Smooth muscle cell (in vitro differentiated cells): ENCODE measurements around the gene MRRF. TPM values are rescaled to one million over a fixed set of nuclear protein-coding genes. Genes with fewer than 3 reads are reported as not detected.

Experiments
- DNase-seq: peaks from one replicate; lab custom pipeline; 2025; ENCODE audit not compliant: unreplicated experiment; lab: John Stamatoyannopoulos, UW
- H2AFZ ChIP-seq: fragments of 200-600 bp; sonication (generic); 2 replicates; pipeline ENCODE4 v1.6.0; 2016; ENCODE audit warnings: antibody characterized with exemption, low read depth, mild to moderate bottlenecking
- H3F3A ChIP-seq: fragments of 200-600 bp; sonication (generic); 2 replicates; pipeline ENCODE4 v1.6.0; 2017; ENCODE audit warnings: antibody characterized with exemption, low read depth
- H3K27ac ChIP-seq: fragments of 200-600 bp; sonication (generic); 2 replicates; pipeline ENCODE4 v1.5.1; 2016; ENCODE audit warnings: low read depth, mild to moderate bottlenecking
- H3K27me3 ChIP-seq: fragments of 200-600 bp; sonication (generic); 2 replicates; pipeline ENCODE4 v1.6.1; 2016; ENCODE audit warnings: low read depth, mild to moderate bottlenecking
- H3K36me3 ChIP-seq: fragments of 200-600 bp; sonication (generic); 2 replicates; pipeline ENCODE4 v1.5.1; 2016; ENCODE audit warnings: low read depth
- H3K4me1 ChIP-seq: fragments of 200-600 bp; sonication (generic); 2 replicates; pipeline ENCODE4 v1.5.1; 2016; ENCODE audit warnings: low read depth
- H3K4me2 ChIP-seq: fragments of 200-600 bp; sonication (generic); 2 replicates; pipeline ENCODE4 v1.6.0; 2016; ENCODE audit warnings: mild to moderate bottlenecking
- H3K4me3 ChIP-seq: fragments of 200-600 bp; sonication (generic); 2 replicates; pipeline ENCODE4 v1.5.1; 2016; ENCODE audit warnings: mild to moderate bottlenecking
- H3K79me2 ChIP-seq: fragments of 200-600 bp; sonication (generic); 2 replicates; pipeline ENCODE4 v1.6.0; 2016; ENCODE audit warnings: low read depth, mild to moderate bottlenecking
- H3K9ac ChIP-seq: fragments of 200-600 bp; sonication (generic); 2 replicates; pipeline ENCODE4 v1.6.0; 2016; ENCODE audit warnings: low read depth
- H3K9me3 ChIP-seq: fragments of 200-600 bp; sonication (generic); replicated peaks from 2 replicates; pipeline ENCODE4 v1.5.1; 2016; ENCODE audit warnings: low read depth
- H4K20me1 ChIP-seq: fragments of 200-600 bp; sonication (generic); 2 replicates; pipeline ENCODE4 v1.6.0; 2016; ENCODE audit warnings: low read depth
- WGBS: methylation state at CpG from one replicate; pipeline ENCODE4 v1.1.7; 2016; ENCODE audit warnings: low lambda C conversion rate; 5-methylcytosine and 5-hydroxymethylcytosine counted together
- polyA plus RNA-seq: library from polyadenylated mRNA; unstranded; fragments of >200 nt; fragmentation: Nextera tagmentation; extraction: Ambion mirVana; gene quantifications from 2 replicates; pipeline ENCODE4 v1.2.1, GENCODE V29; 2016
- total RNA-seq: library from RNA; depleted of rRNA; stranded (reverse); fragments of >200 nt; gene quantifications from 2 replicates; pipeline ENCODE4 v1.2.3, GENCODE V29; 2014
- TF ChIP-seq, protein P1 (sequence below): fragments of 200-600 bp; sonication (generic); IDR thresholded peaks from 2 replicates; pipeline ENCODE4 v1.5.1; 2017; ENCODE audit warnings: borderline replicate concordance, mild to moderate bottlenecking, antibody characterized with exemption; ENCODE audit not compliant: insufficient read depth, poor library complexity, severe bottlenecking

Gene MRRF
- total and polyA plus RNA-seq, 2 experiments from 2014 or later, result 8.4 to 28.1 TPM

DNA sequence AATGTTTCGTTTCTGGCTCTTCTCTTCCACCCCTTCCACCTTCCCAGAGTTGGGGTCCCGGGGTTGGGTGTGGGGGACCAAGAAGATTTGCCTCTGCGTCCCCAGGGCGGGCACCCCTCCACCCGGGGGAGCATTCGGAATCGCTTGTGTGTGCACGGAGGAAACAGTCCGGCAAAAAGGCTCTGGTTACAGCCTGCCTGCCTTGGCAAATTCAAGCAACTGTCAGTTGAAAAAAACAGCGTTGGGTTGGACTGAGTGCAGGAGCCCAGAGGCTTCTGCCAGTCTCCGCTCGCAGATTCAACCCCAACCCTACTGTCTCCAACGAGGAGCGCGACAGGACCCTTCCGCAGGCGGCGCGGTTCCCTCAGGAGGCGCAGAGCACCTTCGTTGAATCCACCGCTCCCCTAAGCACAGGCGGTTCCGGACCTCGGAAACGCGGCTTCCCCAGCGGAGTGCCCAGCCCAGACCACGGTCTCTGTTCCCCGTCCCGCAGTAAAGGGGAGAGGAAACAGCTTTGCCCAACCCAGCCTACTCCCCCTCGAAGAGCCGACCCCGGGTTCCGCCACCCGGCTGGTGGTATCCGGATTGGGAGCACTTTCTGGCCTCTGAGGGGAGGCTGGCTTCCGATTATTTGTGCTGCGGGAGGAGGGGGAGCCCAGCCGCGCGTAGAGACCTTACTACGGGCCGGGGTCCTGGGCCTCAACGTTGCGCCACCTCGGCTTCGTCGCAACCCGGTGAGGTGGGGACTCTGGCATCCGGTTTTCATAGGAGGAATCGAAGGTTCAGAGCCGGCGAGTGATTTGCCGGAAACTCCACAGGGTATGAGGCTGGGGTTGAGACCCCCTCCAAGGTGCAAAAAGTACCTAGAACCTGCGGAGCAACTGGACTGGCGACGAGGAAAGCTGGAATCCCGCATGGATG lies 45.5 kb upstream of the MRRF start:
- no peak overlapping the region for H3K9ac ChIP-seq
- TF ChIP-seq, protein P1, sequence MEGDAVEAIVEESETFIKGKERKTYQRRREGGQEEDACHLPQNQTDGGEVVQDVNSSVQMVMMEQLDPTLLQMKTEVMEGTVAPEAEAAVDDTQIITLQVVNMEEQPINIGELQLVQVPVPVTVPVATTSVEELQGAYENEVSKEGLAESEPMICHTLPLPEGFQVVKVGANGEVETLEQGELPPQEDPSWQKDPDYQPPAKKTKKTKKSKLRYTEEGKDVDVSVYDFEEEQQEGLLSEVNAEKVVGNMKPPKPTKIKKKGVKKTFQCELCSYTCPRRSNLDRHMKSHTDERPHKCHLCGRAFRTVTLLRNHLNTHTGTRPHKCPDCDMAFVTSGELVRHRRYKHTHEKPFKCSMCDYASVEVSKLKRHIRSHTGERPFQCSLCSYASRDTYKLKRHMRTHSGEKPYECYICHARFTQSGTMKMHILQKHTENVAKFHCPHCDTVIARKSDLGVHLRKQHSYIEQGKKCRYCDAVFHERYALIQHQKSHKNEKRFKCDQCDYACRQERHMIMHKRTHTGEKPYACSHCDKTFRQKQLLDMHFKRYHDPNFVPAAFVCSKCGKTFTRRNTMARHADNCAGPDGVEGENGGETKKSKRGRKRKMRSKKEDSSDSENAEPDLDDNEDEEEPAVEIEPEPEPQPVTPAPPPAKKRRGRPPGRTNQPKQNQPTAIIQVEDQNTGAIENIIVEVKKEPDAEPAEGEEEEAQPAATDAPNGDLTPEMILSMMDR, result no peak
- 3% methylated on average over 58 of the region's 59 CpGs for WGBS

DNA sequence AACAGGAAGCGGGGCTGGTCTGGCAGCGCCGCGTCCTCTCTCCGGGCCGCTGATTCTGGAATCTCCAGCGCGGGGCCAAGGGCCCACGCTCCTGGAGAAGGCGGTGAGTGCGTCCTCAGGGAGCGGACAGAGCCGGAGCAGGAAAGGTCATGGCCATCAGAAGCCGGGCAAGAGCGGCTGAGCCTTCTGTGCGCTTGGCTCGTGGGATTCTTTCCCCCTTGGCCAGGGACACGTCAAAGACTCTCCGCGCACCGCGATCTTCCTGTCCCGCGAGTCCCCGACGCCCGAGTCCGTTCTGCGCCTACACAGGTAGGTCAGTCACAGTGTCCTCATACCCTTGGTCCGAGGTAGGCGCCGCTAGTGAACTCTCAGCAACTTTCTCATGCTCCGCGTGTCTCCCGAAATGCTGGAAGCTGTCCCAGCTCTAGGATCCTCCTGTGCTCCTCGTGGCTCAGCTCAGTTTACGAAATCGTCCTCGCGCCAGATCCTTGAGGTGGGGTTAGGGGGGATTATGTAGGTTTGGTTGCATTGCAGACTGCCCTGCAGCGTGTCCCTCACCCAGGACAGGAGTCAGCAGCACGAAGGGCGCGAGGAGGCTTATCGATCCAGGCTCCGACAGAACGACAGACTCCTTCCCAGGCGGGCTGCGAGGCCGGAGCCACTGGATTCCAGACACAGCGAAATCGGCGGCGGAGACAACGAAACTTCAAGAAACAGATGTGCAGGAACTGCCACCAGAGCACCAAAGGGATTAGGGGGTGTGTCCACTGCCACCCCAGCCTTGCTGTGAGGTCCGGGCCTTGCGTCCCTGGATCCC lies 44.6 kb upstream of the MRRF start:
- no peak overlapping the region for H2AFZ ChIP-seq

More for the DNA sequence above, 45.5 kb upstream of the MRRF start:
- Histone ChIP-seq H3K36me3 (no peaks in the 10 kb centered on the region), H3K27me3 (peaks cover 100% of the 10 kb centered on the region), H3F3A (no peaks in the 10 kb centered on the region), H3K4me3 (peak overlapping the region; percentile 4), H3K4me1 (peaks cover 17% of the 10 kb centered on the region), H3K27ac (no peak overlapping the region), H4K20me1 (no peaks in the 10 kb centered on the region), H2AFZ (no peak overlapping the region), H3K9me3 (no peaks in the 10 kb centered on the region), H3K4me2 (peak overlapping the region; percentile 57), H3K79me2 (no peaks in the 10 kb centered on the region)
- DNase-seq, result no peak

DNA sequence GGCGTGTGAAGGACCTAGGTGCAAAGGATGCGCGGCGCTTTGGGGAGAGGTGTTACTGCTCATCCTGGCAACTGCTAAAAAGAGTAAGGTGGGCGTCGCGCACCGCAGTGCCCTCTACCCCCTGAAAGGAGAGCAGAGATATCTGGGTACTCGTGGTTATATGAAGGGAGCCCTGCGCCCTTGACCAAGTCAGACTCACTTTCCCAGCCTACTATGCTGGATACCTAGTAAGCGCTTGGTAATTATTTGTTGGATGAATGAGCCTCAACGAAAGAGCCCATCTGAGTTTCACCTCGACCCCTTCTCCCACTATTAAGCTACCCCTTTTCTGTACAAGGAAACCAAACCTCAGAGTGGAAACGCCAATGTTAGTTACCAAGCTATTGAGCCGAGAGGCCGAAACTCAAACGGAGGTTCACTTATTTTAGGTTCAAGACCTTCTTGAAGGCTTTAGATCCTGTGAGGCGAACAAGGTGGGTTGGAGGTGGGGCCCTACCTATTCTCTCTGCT lies 44.0 kb upstream of the MRRF start:
- TF ChIP-seq, protein P1, result no peak
- peaks cover 17% of the 10 kb centered on the region for H3K4me1 ChIP-seq
- no peaks in the 10 kb centered on the region for H3K9me3 ChIP-seq
- peaks cover 100% of the 10 kb centered on the region for H3K27me3 ChIP-seq
- H3K36me3 ChIP-seq, result no peaks in the 10 kb centered on the region
- no peak overlapping the region for H2AFZ ChIP-seq
- 12% methylated on average over 18 of the region's 18 CpGs for WGBS
- H3K4me3 ChIP-seq, result no peak overlapping the region
- no peak for DNase-seq
- peak overlapping the region; percentile 57 for H3K4me2 ChIP-seq
- H4K20me1 ChIP-seq, result no peaks in the 10 kb centered on the region
- H3F3A ChIP-seq, result no peaks in the 10 kb centered on the region
- H3K9ac ChIP-seq, result no peak overlapping the region
- no peak overlapping the region for H3K27ac ChIP-seq
- no peaks in the 10 kb centered on the region for H3K79me2 ChIP-seq

More for the DNA sequence above, 44.6 kb upstream of the MRRF start:
- no peaks in the 10 kb centered on the region for H3K36me3 ChIP-seq
- peak overlapping the region; percentile 57 for H3K4me2 ChIP-seq
- H3K9me3 ChIP-seq, result no peaks in the 10 kb centered on the region
- H3K27me3 ChIP-seq, result peaks cover 100% of the 10 kb centered on the region
- no peaks in the 10 kb centered on the region for H3K79me2 ChIP-seq
- no peak overlapping the region for H3K9ac ChIP-seq
- H4K20me1 ChIP-seq, result no peaks in the 10 kb centered on the region
- 3% methylated on average over 50 of the region's 57 CpGs for WGBS
- peak overlapping the region; percentile 4 for H3K4me3 ChIP-seq
- H3F3A ChIP-seq, result no peaks in the 10 kb centered on the region
- DNase-seq, result no peak
- TF ChIP-seq, protein P1, result no peak
- no peak overlapping the region for H3K27ac ChIP-seq
- H3K4me1 ChIP-seq, result peaks cover 17% of the 10 kb centered on the region
